A549 (cell line): ENCODE measurements around the gene EPB41L1. TPM values are rescaled to one million over a fixed set of nuclear protein-coding genes. Genes with fewer than 3 reads are reported as not detected.

Source experiments
- ATAC-seq, 2 experiments: fragments of 200-7000 bp in 1 of 2; fragments of >200 bp in 1 of 2; cut with Nextera tagmentation in 1 of 2; cut with Tn5 transposase in 1 of 2; 3 replicates each; pipeline versions ENCODE4 v1.8.0 to v1.9.1; 2018 to 2020; ENCODE audit warnings: mild to moderate bottlenecking in 1 of 2, moderate library complexity in 1 of 2
- CTCF ChIA-PET: fragments of 300-600 bp; sonication (Branson Sonifier 250); formaldehyde crosslinking; extraction: SDS; loops from one replicate; lab custom pipeline; 2021; ENCODE audit warnings: antibody characterized with exemption, inconsistent platforms; lab: Yijun Ruan, JAX
- POLR2A ChIA-PET: fragments of 350-600 bp; formaldehyde crosslinking; extraction: SDS; loops from one replicate; lab custom pipeline; 2021; ENCODE audit warnings: antibody characterized with exemption, inconsistent platforms; lab: Yijun Ruan, JAX
- DNase-seq, 2 experiments: peaks; one replicate each; pipeline versions ENCODE4 v3.0.0 to v3.0.0-alpha.2; 2011 to 2016; ENCODE audit warnings: low read depth in 1 of 2, low spot score in 1 of 2
- FAIRE-seq: peaks from 2 replicates; lab custom pipeline; 2011; peaks lifted over from hg19 to GRCh38; lab: Jason Lieb, UNC
- H3K27ac ChIP-seq, 2 experiments: fragments of >200 bp; sonication (Bioruptor Twin); formaldehyde crosslinking; 3 replicates each; pipeline ENCODE4 v1.5.1; 2016 to 2017
- H3K4me1 ChIP-seq: fragments of >200 bp; sonication (Bioruptor Twin); formaldehyde crosslinking; 3 replicates; pipeline ENCODE4 v1.6.1; 2016
- H3K4me2 ChIP-seq: fragments of >200 bp; sonication (Bioruptor Twin); formaldehyde crosslinking; 3 replicates; pipeline ENCODE4 v1.6.1; 2016
- H3K4me3 ChIP-seq: fragments of >200 bp; sonication (Bioruptor Twin); formaldehyde crosslinking; 3 replicates; pipeline ENCODE4 v1.5.1; 2016
- H3K9me3 ChIP-seq: fragments of >200 bp; sonication (Bioruptor Twin); formaldehyde crosslinking; 3 replicates; pipeline ENCODE4 v1.6.1; 2016
- BCL3 ChIP-seq: fragments of >200 bp; sonication (Bioruptor Twin); formaldehyde crosslinking; IDR thresholded peaks from 3 replicates; pipeline ENCODE4 v1.6.1; 2016
- BHLHE40 ChIP-seq: IDR thresholded peaks from 2 replicates; pipeline ENCODE4 v1.6.1; 2012; ENCODE audit warnings: low read depth, low read length, inconsistent platforms
- CBX8 ChIP-seq: fragments of 200-600 bp; sonication (generic); IDR thresholded peaks from 2 replicates; pipeline ENCODE4 v1.6.1; 2016
- EHMT2 ChIP-seq: fragments of 200-600 bp; sonication (generic); IDR thresholded peaks from 2 replicates; pipeline ENCODE4 v1.6.1; 2016; ENCODE audit warnings: antibody characterized with exemption, low read depth, mild to moderate bottlenecking, moderate library complexity
- EP300 ChIP-seq, 2 experiments: fragments of >200 bp; sonication (Bioruptor Twin); formaldehyde crosslinking; IDR thresholded peaks; 2 replicates in 1 of 2; 3 replicates in 1 of 2; pipeline ENCODE4 v1.6.1; 2016 to 2017
- ESRRA ChIP-seq: fragments of 150-350 bp; IDR thresholded peaks from 2 replicates; pipeline ENCODE4 v1.6.1; 2014; ENCODE audit warnings: mild to moderate bottlenecking, low read length, borderline replicate concordance
- FOXS1 ChIP-seq: fragments of 250-450 bp; sonication (Bioruptor Pico); IDR thresholded peaks from 2 replicates; pipeline ENCODE4 v1.5.0; 2020; ENCODE audit warnings: mild to moderate bottlenecking, moderate library complexity
- HDAC2 ChIP-seq: fragments of 200-600 bp; sonication (generic); IDR thresholded peaks from 2 replicates; pipeline ENCODE4 v1.6.1; 2016
- HMGXB4 ChIP-seq: fragments of 250-450 bp; sonication (Bioruptor Pico); IDR thresholded peaks from 2 replicates; pipeline ENCODE4 v1.5.0; 2021; ENCODE audit warnings: mild to moderate bottlenecking, moderate library complexity, borderline replicate concordance
- HOXA7 ChIP-seq: fragments of 250-450 bp; sonication (Bioruptor Pico); IDR thresholded peaks from 2 replicates; pipeline ENCODE4 v1.5.0; 2020; ENCODE audit warnings: mild to moderate bottlenecking, moderate library complexity
- HOXB13 ChIP-seq: fragments of 250-450 bp; sonication (Bioruptor Pico); IDR thresholded peaks from 2 replicates; pipeline ENCODE4 v1.5.0; 2020; ENCODE audit warnings: low read depth, mild to moderate bottlenecking, moderate library complexity
- HOXB5 ChIP-seq: fragments of 250-450 bp; sonication (Bioruptor Pico); IDR thresholded peaks from 2 replicates; pipeline ENCODE4 v1.5.0; 2020; ENCODE audit warnings: mild to moderate bottlenecking, moderate library complexity
- KDM1A ChIP-seq: fragments of 200-600 bp; sonication (generic); IDR thresholded peaks from 2 replicates; pipeline ENCODE4 v1.6.1; 2016; ENCODE audit warnings: low read depth, mild to moderate bottlenecking
- KDM5A ChIP-seq: fragments of 200-600 bp; sonication (generic); IDR thresholded peaks from 2 replicates; pipeline ENCODE4 v1.6.1; 2016; ENCODE audit warnings: antibody characterized with exemption, mild to moderate bottlenecking
- MAFK ChIP-seq: fragments of 450-650 bp; IDR thresholded peaks from 2 replicates; pipeline ENCODE4 v1.6.1; 2014; ENCODE audit not compliant: partially characterized antibody
- MAZ ChIP-seq: fragments of 150-350 bp; IDR thresholded peaks from 2 replicates; pipeline ENCODE4 v1.6.1; 2014; ENCODE audit warnings: antibody characterized with exemption, low read depth, low read length, borderline replicate concordance
- PHF8 ChIP-seq: fragments of 200-600 bp; sonication (generic); IDR thresholded peaks from 2 replicates; pipeline ENCODE4 v1.6.1; 2016; ENCODE audit warnings: low read depth, mild to moderate bottlenecking, antibody characterized with exemption, moderate library complexity, borderline replicate concordance
- RNF2 ChIP-seq: fragments of 200-600 bp; sonication (generic); IDR thresholded peaks from 2 replicates; pipeline ENCODE4 v1.6.1; 2016; ENCODE audit warnings: low read depth, mild to moderate bottlenecking, antibody characterized with exemption, moderate library complexity, borderline replicate concordance
- SREBF2 ChIP-seq: fragments of 450-650 bp; IDR thresholded peaks from 2 replicates; pipeline ENCODE4 v1.6.1; 2014; ENCODE audit warnings: mild to moderate bottlenecking, moderate library complexity
- ZC3H11A ChIP-seq: fragments of 450-650 bp; IDR thresholded peaks from 2 replicates; pipeline ENCODE4 v1.6.1; 2014; ENCODE audit warnings: antibody characterized with exemption, mild to moderate bottlenecking
- ZFP36 ChIP-seq: fragments of 450-650 bp; IDR thresholded peaks from 2 replicates; pipeline ENCODE4 v1.6.1; 2014; ENCODE audit warnings: borderline replicate concordance; ENCODE audit not compliant: partially characterized antibody
- ZNF302 ChIP-seq: fragments of 250-450 bp; sonication (Bioruptor Pico); IDR thresholded peaks from 2 replicates; pipeline ENCODE4 v1.9.0; 2021; ENCODE audit warnings: inconsistent platforms, mild to moderate bottlenecking, moderate library complexity
- WGBS: methylation state at CpG from one replicate; pipeline ENCODE4 v1.1.6; 2017; ENCODE audit errors: missing lambda C conversion rate; 5-methylcytosine and 5-hydroxymethylcytosine counted together
- polyA plus RNA-seq, 4 experiments: library from polyadenylated mRNA; depleted of rRNA in 3 of 4; stranded (reverse); fragments of >200 nt; fragmentation: RNase III in 1 of 4; extraction: RNeasy Plus Mini Kit Qiagen cat#74134 plus additional on column Dnase treatment in 1 of 4; gene quantifications; 2 replicates in 3 of 4; 3 replicates in 1 of 4; pipeline ENCODE4 v1.2.3, GENCODE V29; 2011 to 2017
- TF ChIP-seq, protein P1 (sequence below): fragments of 450-650 bp; IDR thresholded peaks from 2 replicates; pipeline ENCODE4 v1.6.1; 2014; ENCODE audit warnings: antibody characterized with exemption
- TF ChIP-seq, protein P2 (sequence below): IDR thresholded peaks from 2 replicates; pipeline ENCODE4 v1.6.1; 2012
- TF ChIP-seq, protein P3 (sequence below): IDR thresholded peaks from 2 replicates; pipeline ENCODE4 v1.6.1; 2012

EPB41L1 gene
- polyA plus RNA-seq, 2 of the 4 experiments (the other 2 are of a cell fraction): 45.9 to 94.4 TPM

DNA sequence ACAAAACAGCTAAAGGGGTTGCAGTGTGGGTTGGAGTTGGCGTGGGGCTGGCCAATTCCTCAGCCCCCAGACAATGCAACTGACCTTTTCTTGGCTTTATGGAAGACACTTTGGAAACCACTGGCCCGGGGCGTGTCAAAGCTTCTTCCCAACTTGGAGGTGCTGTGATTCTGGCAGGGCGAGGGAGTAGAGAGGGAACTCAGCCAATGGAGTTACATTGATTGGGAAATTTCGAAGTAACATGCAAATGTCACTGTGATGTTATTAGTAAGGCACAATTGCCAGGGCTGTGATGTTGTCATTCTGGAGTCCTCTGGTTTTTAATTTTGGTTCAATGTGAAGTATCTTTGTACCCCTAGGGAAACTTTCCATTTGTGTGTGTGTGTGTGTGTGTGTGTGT, 41.5 kb upstream of the EPB41L1 start:
- ATAC-seq (no peak), DNase-seq (no peak), FAIRE-seq (no peak)
- Histone ChIP-seq H3K27ac (no peak overlapping the region), H3K4me2 (no peak overlapping the region), H3K9me3 (no peaks in the 10 kb centered on the region), H3K4me3 (no peak overlapping the region), H3K4me1 (peaks cover 6% of the 10 kb centered on the region; the same call in 1 of the 3 replicates)
- CTCF ChIA-PET: interaction anchor here (1.0 to 5.0 kb wide), 5 partner anchors 26 to 121 kb away, joined by 3 to 28 read pairs (median 5); no protein-coding TSS in a partner anchor
- POLR2A ChIA-PET: no interaction called here
- WGBS: 89% methylated on average over 5 of the region's 5 CpGs
- no peak for TF ChIP-seq MAZ
- TF ChIP-seq, protein P1, sequence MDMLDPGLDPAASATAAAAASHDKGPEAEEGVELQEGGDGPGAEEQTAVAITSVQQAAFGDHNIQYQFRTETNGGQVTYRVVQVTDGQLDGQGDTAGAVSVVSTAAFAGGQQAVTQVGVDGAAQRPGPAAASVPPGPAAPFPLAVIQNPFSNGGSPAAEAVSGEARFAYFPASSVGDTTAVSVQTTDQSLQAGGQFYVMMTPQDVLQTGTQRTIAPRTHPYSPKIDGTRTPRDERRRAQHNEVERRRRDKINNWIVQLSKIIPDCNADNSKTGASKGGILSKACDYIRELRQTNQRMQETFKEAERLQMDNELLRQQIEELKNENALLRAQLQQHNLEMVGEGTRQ: no peak
- no peak for TF ChIP-seq PHF8
- no peak for TF ChIP-seq BHLHE40
- no peak for TF ChIP-seq KDM1A
- no peak for TF ChIP-seq ESRRA
- no peak for TF ChIP-seq MAFK
- no peak for TF ChIP-seq ZNF302 (CRISPR knock-in tag)
- TF ChIP-seq ZC3H11A: no peak
- TF ChIP-seq KDM5A: no peak
- no peak for TF ChIP-seq EP300 (IDR thresholded peaks at IDR 0.05)
- TF ChIP-seq, protein P2, sequence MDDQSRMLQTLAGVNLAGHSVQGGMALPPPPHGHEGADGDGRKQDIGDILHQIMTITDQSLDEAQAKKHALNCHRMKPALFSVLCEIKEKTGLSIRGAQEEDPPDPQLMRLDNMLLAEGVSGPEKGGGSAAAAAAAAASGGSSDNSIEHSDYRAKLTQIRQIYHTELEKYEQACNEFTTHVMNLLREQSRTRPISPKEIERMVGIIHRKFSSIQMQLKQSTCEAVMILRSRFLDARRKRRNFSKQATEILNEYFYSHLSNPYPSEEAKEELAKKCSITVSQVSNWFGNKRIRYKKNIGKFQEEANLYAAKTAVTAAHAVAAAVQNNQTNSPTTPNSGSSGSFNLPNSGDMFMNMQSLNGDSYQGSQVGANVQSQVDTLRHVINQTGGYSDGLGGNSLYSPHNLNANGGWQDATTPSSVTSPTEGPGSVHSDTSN: no peak

DNA sequence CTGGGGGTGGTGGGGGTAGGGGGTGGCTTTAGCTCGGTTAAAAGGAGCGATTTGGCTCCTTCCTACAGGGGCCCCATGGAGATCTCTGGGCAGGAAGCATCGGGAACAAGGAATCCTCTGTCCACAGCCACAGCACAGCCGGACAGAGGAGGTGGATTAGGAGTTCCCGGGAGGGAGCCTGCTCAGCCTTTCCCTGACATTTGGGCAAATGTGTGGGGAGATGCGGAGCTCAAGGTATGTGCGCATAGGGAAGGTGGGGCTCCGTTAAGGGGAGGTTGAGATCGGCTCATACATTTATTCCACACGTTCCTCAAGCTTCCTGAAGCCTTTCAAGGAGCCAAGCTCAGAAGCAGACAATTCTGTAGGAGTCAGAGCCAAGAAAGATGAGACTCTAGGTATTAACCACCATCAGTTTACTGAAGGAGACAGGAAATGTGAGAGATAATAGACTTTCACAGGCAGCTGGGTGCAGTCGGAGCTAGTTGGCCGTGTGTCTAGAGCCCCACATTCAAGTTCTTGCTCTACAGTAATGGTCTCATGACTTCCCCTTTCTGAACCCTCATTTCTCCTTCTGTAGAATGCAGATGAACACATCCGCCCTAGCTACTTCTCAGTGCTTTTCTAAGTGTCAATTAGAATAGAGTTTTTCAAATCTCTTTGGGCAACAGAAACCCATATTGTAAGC, 40.8 kb upstream of the EPB41L1 start:
- CTCF ChIA-PET: interaction anchor here (0.5 to 5.0 kb wide), 10 partner anchors 7 to 173 kb away, joined by 3 to 28 read pairs (median 6); partner anchors contain the start of gene SCAND1
- H3K4me3 ChIP-seq: no peak overlapping the region
- peaks cover 6% of the 10 kb centered on the region; the same call in 1 of the 3 replicates for H3K4me1 ChIP-seq
- ATAC-seq (no peak), FAIRE-seq (no peak), DNase-seq (no peak)
- H3K4me2 ChIP-seq: no peak overlapping the region
- TF ChIP-seq CBX8: no peak
- TF ChIP-seq HDAC2: no peak
- no peak for TF ChIP-seq ZNF302 (CRISPR knock-in tag)
- TF ChIP-seq, protein P1: no peak
- TF ChIP-seq HOXA7 (CRISPR knock-in tag): no peak
- no peak for TF ChIP-seq RNF2
- TF ChIP-seq KDM5A: no peak
- no peak for TF ChIP-seq EHMT2
- TF ChIP-seq HOXB13 (CRISPR knock-in tag): no peak
- no peak for TF ChIP-seq SREBF2
- TF ChIP-seq, protein P3, sequence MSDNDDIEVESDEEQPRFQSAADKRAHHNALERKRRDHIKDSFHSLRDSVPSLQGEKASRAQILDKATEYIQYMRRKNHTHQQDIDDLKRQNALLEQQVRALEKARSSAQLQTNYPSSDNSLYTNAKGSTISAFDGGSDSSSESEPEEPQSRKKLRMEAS: no peak
- no peak for TF ChIP-seq FOXS1 (CRISPR knock-in tag)
- TF ChIP-seq PHF8: no peak
- TF ChIP-seq ZFP36: no peak
- no peak for TF ChIP-seq HOXB5 (CRISPR knock-in tag)
- no peak for TF ChIP-seq HMGXB4 (CRISPR knock-in tag)
- TF ChIP-seq BCL3: no peak
- no peaks in the 10 kb centered on the region for H3K9me3 ChIP-seq
- H3K27ac ChIP-seq: no peak overlapping the region
- WGBS: 90% methylated on average over 13 of the region's 13 CpGs
- POLR2A ChIA-PET: no interaction called here
